Loucy (cell line): ENCODE measurements around the gene SLC29A4.
"Not testable (repeated sequence)": the region's sequence is repeated elsewhere in the genome, so short reads cannot be mapped to it uniquely, and the experiment has no call there.

Experiments used
- EZH2phosphoT487 ChIP-seq: fragments of 200-600 bp; IDR thresholded peaks from 2 replicates; pipeline ENCODE4 v1.6.1; 2018; ENCODE audit warnings: antibody characterized with exemption, mild to moderate bottlenecking, moderate library complexity, borderline replicate concordance
- TF ChIP-seq, protein P1 (sequence below): fragments of 200-600 bp; sonication (generic); conservative IDR thresholded peaks from 2 replicates; pipeline ENCODE4 v1.5.1; 2014; ENCODE audit warnings: mild to moderate bottlenecking, antibody characterized with exemption, low read length

- TF ChIP-seq, protein P1, sequence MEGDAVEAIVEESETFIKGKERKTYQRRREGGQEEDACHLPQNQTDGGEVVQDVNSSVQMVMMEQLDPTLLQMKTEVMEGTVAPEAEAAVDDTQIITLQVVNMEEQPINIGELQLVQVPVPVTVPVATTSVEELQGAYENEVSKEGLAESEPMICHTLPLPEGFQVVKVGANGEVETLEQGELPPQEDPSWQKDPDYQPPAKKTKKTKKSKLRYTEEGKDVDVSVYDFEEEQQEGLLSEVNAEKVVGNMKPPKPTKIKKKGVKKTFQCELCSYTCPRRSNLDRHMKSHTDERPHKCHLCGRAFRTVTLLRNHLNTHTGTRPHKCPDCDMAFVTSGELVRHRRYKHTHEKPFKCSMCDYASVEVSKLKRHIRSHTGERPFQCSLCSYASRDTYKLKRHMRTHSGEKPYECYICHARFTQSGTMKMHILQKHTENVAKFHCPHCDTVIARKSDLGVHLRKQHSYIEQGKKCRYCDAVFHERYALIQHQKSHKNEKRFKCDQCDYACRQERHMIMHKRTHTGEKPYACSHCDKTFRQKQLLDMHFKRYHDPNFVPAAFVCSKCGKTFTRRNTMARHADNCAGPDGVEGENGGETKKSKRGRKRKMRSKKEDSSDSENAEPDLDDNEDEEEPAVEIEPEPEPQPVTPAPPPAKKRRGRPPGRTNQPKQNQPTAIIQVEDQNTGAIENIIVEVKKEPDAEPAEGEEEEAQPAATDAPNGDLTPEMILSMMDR, result not testable (repeated sequence)
- TF ChIP-seq EZH2phosphoT487, result not testable (repeated sequence)
These were observed 7.7 kb upstream of the SLC29A4 start for GRCh38 chr7:5274985-5275431.
